GM18511 (cell line): ENCODE data around the gene TTC39C.

Experiments used
- ATAC-seq: cut with Tn5 transposase; IDR thresholded peaks from one replicate; pipeline ENCODE4 v1.9.1; 2021; ENCODE audit warnings: mild to moderate bottlenecking, moderate library complexity; ENCODE audit not compliant: unreplicated experiment

Gene TTC39C

GRCh38 chr18:24014062-24014985, at the start of gene TTC39C:
Gene TTC39C, plus strand, starts transcription at chr18:24014754. Its CDS starts 118 bp downstream, at chr18:24014872.
- peak; percentile 49 for ATAC-seq

- no peak for ATAC-seq
These were observed 47.6 kb upstream of the TTC39C start for GRCh38 chr18:23966909-23967308.

GRCh38 chr18:23967321-23968089, 47.0 kb upstream of the TTC39C start:
- peak; percentile 78 for ATAC-seq

GRCh38 chr18:23968638-23969604, 45.6 kb upstream of the TTC39C start:
- ATAC-seq = no peak

GRCh38 chr18:23969664-23970063, 44.9 kb upstream of the TTC39C start:
- ATAC-seq = no peak

- ATAC-seq = peak; percentile 48
These were observed 44.1 kb upstream of the TTC39C start for GRCh38 chr18:23970161-23971096.

- no peak for ATAC-seq
These were observed 43.5 kb upstream of the TTC39C start for GRCh38 chr18:23971097-23971440.

GRCh38 chr18:23971666-23972230, 42.8 kb upstream of the TTC39C start:
- ATAC-seq = no peak

- no peak for ATAC-seq
These were observed 42.1 kb upstream of the TTC39C start for GRCh38 chr18:23972453-23972852.

GRCh38 chr18:23977103-23977502, 37.5 kb upstream of the TTC39C start:
- no peak for ATAC-seq

- ATAC-seq = no peak
These were observed 36.7 kb upstream of the TTC39C start for GRCh38 chr18:23977719-23978483.

- ATAC-seq = peak; percentile 96
These were observed 33.1 kb upstream of the TTC39C start for GRCh38 chr18:23981369-23981980.

- no peak for ATAC-seq
These were observed 32.1 kb upstream of the TTC39C start for GRCh38 chr18:23982155-23983079.

- ATAC-seq = no peak
These were observed 31.4 kb upstream of the TTC39C start for GRCh38 chr18:23983112-23983511.

GRCh38 chr18:23986600-23987359, 27.8 kb upstream of the TTC39C start:
- peak; percentile 82 for ATAC-seq
